ENCODE data around the gene TNFSF10.

Gene TNFSF10

GRCh38 chr3:172546628-172547214, 23.5 kb upstream of the TNFSF10 start:
- H3K27ac ChIP-seq (ENCODE audit: low read depth, low read length) = no peak overlapping the region
- no peak overlapping the region for H3K4me3 ChIP-seq (ENCODE audit: low read depth, low read length)
- no peaks in the 10 kb centered on the region for H3K79me2 ChIP-seq (ENCODE audit: control insufficient read depth, insufficient read depth, low read length, poor library complexity)
- peaks cover 3 to 12% of the 10 kb centered on the region in 2 experiments for H3K4me1 ChIP-seq (ENCODE audit: control insufficient read depth in 1 of 2, insufficient read depth in 2 of 2, low read length in 2 of 2)
- H3K36me3 ChIP-seq (ENCODE audit: control insufficient read depth in 1 of 2, insufficient read depth in 2 of 2, low read length in 2 of 2) = no peaks in the 10 kb centered on the region
- H4K12ac ChIP-seq (ENCODE audit: low read depth, low read length) = no peak overlapping the region
- H3K4ac ChIP-seq (ENCODE audit: low read depth, low read length) = peak overlapping the region; percentile 12
- H3K4me2 ChIP-seq (ENCODE audit: low read length) = no peak overlapping the region
- H3K9me3 ChIP-seq (ENCODE audit: insufficient read depth, low read depth, low read length) = no peaks in the 10 kb centered on the region
- no peak overlapping the region for H3K9ac ChIP-seq (ENCODE audit: low read length)
- peak overlapping the region; percentile 11 for H2AK5ac ChIP-seq (ENCODE audit: low read length)
- H2BK5ac ChIP-seq (ENCODE audit: low read depth, low read length, poor library complexity) = no peak overlapping the region
- H2BK120ac ChIP-seq (ENCODE audit: insufficient read depth, low read length, poor library complexity) = no peak overlapping the region
- H4K8ac ChIP-seq (ENCODE audit: low read depth, low read length) = no peak overlapping the region
- peak overlapping the region; percentile 28 for H3K14ac ChIP-seq (ENCODE audit: low read length)
- peaks cover 7% of the 10 kb centered on the region for H3K79me1 ChIP-seq (ENCODE audit: low read length)
- H2BK12ac ChIP-seq (ENCODE audit: low read length) = peak overlapping the region; percentile 89
- H3K18ac ChIP-seq (ENCODE audit: low read length) = peak overlapping the region; percentile 21
- peak overlapping the region; percentile 92 for H4K91ac ChIP-seq (ENCODE audit: low read depth, low read length)
- no peak overlapping the region for H2AFZ ChIP-seq (ENCODE audit: insufficient read depth, low read length, poor library complexity)
- DNase-seq = peak in 1 of 2 donors; percentile 24
- no peaks in the 10 kb centered on the region for H3K27me3 ChIP-seq (ENCODE audit: insufficient read depth, low read length)
- H3K23ac ChIP-seq (ENCODE audit: low read length) = no peak overlapping the region

DNA sequence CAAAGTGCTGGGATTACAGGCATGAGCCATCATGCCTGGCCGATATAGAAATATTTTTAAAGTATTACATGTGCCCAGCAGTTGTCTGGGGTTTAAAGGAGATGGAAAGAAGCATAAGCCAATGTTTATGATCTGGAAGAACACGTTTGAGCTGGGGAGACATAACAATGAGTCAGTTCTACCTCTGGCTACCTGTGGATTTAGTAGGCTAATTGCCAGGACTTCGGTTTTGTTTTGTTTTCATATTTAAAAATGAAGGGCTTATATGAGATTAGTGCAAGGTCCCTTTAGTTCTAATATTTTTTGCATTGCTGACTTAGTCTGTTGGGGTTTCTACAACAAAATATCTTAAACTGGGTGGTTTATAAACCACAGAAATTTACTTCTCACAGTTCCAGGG, 22.9 kb upstream of the TNFSF10 start:
- peak in 1 of 2 donors; percentile 76 for DNase-seq
- Histone ChIP-seq H2AK5ac (ENCODE audit: low read length) (no peak overlapping the region), H3K4me3 (ENCODE audit: low read depth, low read length) (no peak overlapping the region), H2BK120ac (ENCODE audit: insufficient read depth, low read length, poor library complexity) (peak overlapping the region; percentile 72), H3K79me1 (ENCODE audit: low read length) (peaks cover 7% of the 10 kb centered on the region), H2BK5ac (ENCODE audit: low read depth, low read length, poor library complexity) (peak overlapping the region; percentile 73), H3K23ac (ENCODE audit: low read length) (no peak overlapping the region), H4K8ac (ENCODE audit: low read depth, low read length) (peak overlapping the region; percentile 18), H2BK12ac (ENCODE audit: low read length) (peak overlapping the region; percentile 80), H3K4ac (ENCODE audit: low read depth, low read length) (no peak overlapping the region), H3K27me3 (ENCODE audit: insufficient read depth, low read length) (no peaks in the 10 kb centered on the region), H3K9me3 (ENCODE audit: insufficient read depth, low read depth, low read length) (no peaks in the 10 kb centered on the region), H4K91ac (ENCODE audit: low read depth, low read length) (no peak overlapping the region), H3K18ac (ENCODE audit: low read length) (no peak overlapping the region), H3K79me2 (ENCODE audit: control insufficient read depth, insufficient read depth, low read length, poor library complexity) (no peaks in the 10 kb centered on the region), H3K4me2 (ENCODE audit: low read length) (no peak overlapping the region), H3K36me3 (ENCODE audit: control insufficient read depth in 1 of 2, insufficient read depth in 2 of 2, low read length in 2 of 2) (no peaks in the 10 kb centered on the region), H3K4me1 (ENCODE audit: control insufficient read depth in 1 of 2, insufficient read depth in 2 of 2, low read length in 2 of 2) (peaks cover 5 to 12% of the 10 kb centered on the region in 2 experiments), H2AFZ (ENCODE audit: insufficient read depth, low read length, poor library complexity) (no peak overlapping the region), H3K27ac (ENCODE audit: low read depth, low read length) (peak overlapping the region; percentile 47), H3K14ac (ENCODE audit: low read length) (no peak overlapping the region), H4K12ac (ENCODE audit: low read depth, low read length) (no peak overlapping the region), H3K9ac (ENCODE audit: low read length) (no peak overlapping the region)
- no CpG with 5 or more reads among the region's 3 CpGs for WGBS (ENCODE audit: extremely low coverage, insufficient coverage, insufficient read length)

GRCh38 chr3:172544404-172544803, 21.2 kb upstream of the TNFSF10 start:
- no peak overlapping the region for H3K4me3 ChIP-seq (ENCODE audit: low read depth, low read length)
- no CpG with 5 or more reads among the region's 2 CpGs for WGBS (ENCODE audit: extremely low coverage, insufficient coverage, insufficient read length)
- no peaks in the 10 kb centered on the region for H3K79me2 ChIP-seq (ENCODE audit: control insufficient read depth, insufficient read depth, low read length, poor library complexity)

DNA sequence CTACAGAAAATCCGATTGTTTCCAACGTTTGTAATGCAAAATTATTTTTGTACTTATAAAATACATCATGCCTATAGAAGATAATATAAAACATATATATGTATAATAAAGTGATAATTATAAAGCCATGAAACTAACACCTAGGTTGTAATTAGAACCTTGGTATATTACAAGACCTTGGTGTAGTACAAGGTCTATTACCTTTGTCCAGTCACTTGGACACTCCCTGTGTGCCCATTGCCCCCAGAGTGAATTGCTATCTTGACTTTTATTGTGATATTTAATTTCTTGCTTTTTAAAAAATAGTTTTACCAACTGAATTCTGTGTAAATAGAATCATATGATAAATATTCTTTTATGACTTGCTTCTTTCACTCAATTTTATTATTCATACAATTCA, 20.7 kb upstream of the TNFSF10 start:
- WGBS (ENCODE audit: extremely low coverage, insufficient coverage, insufficient read length) = no CpG with 5 or more reads among the region's 2 CpGs
- peak overlapping the region; percentile 69 for H3K27ac ChIP-seq (ENCODE audit: low read depth, low read length)

More at GRCh38 chr3:172544404-172544803, 21.2 kb upstream of the TNFSF10 start:
- no peak overlapping the region for H3K27ac ChIP-seq (ENCODE audit: low read depth, low read length)
- H2AFZ ChIP-seq (ENCODE audit: insufficient read depth, low read length, poor library complexity) = no peak overlapping the region
- no peak overlapping the region for H2AK5ac ChIP-seq (ENCODE audit: low read length)
- H3K4ac ChIP-seq (ENCODE audit: low read depth, low read length) = no peak overlapping the region
- H2BK12ac ChIP-seq (ENCODE audit: low read length) = no peak overlapping the region
- H3K18ac ChIP-seq (ENCODE audit: low read length) = no peak overlapping the region
- H2BK120ac ChIP-seq (ENCODE audit: insufficient read depth, low read length, poor library complexity) = no peak overlapping the region
- H3K9me3 ChIP-seq (ENCODE audit: insufficient read depth, low read depth, low read length) = no peaks in the 10 kb centered on the region
- H3K14ac ChIP-seq (ENCODE audit: low read length) = no peak overlapping the region
- no peak overlapping the region for H3K4me2 ChIP-seq (ENCODE audit: low read length)
- H4K91ac ChIP-seq (ENCODE audit: low read depth, low read length) = no peak overlapping the region
- DNase-seq = no peak
- no peak overlapping the region for H3K9ac ChIP-seq (ENCODE audit: low read length)
- H3K27me3 ChIP-seq (ENCODE audit: insufficient read depth, low read length) = no peaks in the 10 kb centered on the region
- peaks cover 7% of the 10 kb centered on the region for H3K79me1 ChIP-seq (ENCODE audit: low read length)
- H3K23ac ChIP-seq (ENCODE audit: low read length) = no peak overlapping the region
- no peak overlapping the region for H2BK5ac ChIP-seq (ENCODE audit: low read depth, low read length, poor library complexity)
- no peak overlapping the region for H4K8ac ChIP-seq (ENCODE audit: low read depth, low read length)
- no peak overlapping the region for H4K12ac ChIP-seq (ENCODE audit: low read depth, low read length)
- H3K36me3 ChIP-seq (ENCODE audit: control insufficient read depth in 1 of 2, insufficient read depth in 2 of 2, low read length in 2 of 2) = no peaks in the 10 kb centered on the region
- H3K4me1 ChIP-seq (ENCODE audit: control insufficient read depth in 1 of 2, insufficient read depth in 2 of 2, low read length in 2 of 2) = peaks cover 7 to 8% of the 10 kb centered on the region in 2 experiments

More for the DNA sequence above, 20.7 kb upstream of the TNFSF10 start:
- H3K79me2 ChIP-seq (ENCODE audit: control insufficient read depth, insufficient read depth, low read length, poor library complexity) = no peaks in the 10 kb centered on the region
- H3K9me3 ChIP-seq (ENCODE audit: insufficient read depth, low read depth, low read length) = no peaks in the 10 kb centered on the region
- no peak overlapping the region for H4K12ac ChIP-seq (ENCODE audit: low read depth, low read length)
- H3K4me3 ChIP-seq (ENCODE audit: low read depth, low read length) = no peak overlapping the region
- no peak overlapping the region for H3K18ac ChIP-seq (ENCODE audit: low read length)
- H3K79me1 ChIP-seq (ENCODE audit: low read length) = peaks cover 7% of the 10 kb centered on the region
- H2AK5ac ChIP-seq (ENCODE audit: low read length) = no peak overlapping the region
- H2BK12ac ChIP-seq (ENCODE audit: low read length) = no peak overlapping the region
- H3K4me1 ChIP-seq (ENCODE audit: control insufficient read depth in 1 of 2, insufficient read depth in 2 of 2, low read length in 2 of 2) = peaks cover 7 to 8% of the 10 kb centered on the region in 2 experiments
- H4K8ac ChIP-seq (ENCODE audit: low read depth, low read length) = no peak overlapping the region
- no peak overlapping the region for H2BK120ac ChIP-seq (ENCODE audit: insufficient read depth, low read length, poor library complexity)
- no peak for DNase-seq
- no peak overlapping the region for H3K14ac ChIP-seq (ENCODE audit: low read length)
- no peak overlapping the region for H3K23ac ChIP-seq (ENCODE audit: low read length)
- H4K91ac ChIP-seq (ENCODE audit: low read depth, low read length) = no peak overlapping the region
- no peaks in the 10 kb centered on the region for H3K27me3 ChIP-seq (ENCODE audit: insufficient read depth, low read length)
- no peak overlapping the region for H3K4ac ChIP-seq (ENCODE audit: low read depth, low read length)
- no peak overlapping the region for H3K4me2 ChIP-seq (ENCODE audit: low read length)
- no peak overlapping the region for H2AFZ ChIP-seq (ENCODE audit: insufficient read depth, low read length, poor library complexity)
- no peaks in the 10 kb centered on the region for H3K36me3 ChIP-seq (ENCODE audit: control insufficient read depth in 1 of 2, insufficient read depth in 2 of 2, low read length in 2 of 2)
- H2BK5ac ChIP-seq (ENCODE audit: low read depth, low read length, poor library complexity) = no peak overlapping the region
- H3K9ac ChIP-seq (ENCODE audit: low read length) = no peak overlapping the region

Data from trophoblast cell (in vitro differentiated cells and primary cell).